Cerebellar cortex (tissue), 1 donor: Measurements from ENCODE around the gene TBC1D21.

ENCODE experiments used
- DNase-seq: peaks from one replicate; pipeline ENCODE4 v3.0.0-alpha.2; 2015; ENCODE audit warnings: low spot score

TBC1D21 gene

DNA sequence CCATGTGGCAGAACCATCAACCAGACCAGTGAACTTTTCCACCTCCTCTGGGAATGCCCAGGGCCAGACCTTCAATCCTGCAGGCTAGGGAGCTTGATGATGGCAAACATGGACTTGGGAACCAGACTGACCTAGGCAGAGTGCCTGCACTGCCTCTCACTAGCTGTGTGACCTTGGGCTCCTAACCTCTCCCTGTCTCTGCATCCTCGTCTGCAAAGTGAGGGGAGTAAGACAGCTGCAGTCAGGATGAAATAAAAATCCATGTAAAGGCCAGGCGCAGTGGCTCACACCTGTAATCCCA, 35.4 kb downstream of the TBC1D21 start:
- no peak for DNase-seq

DNA sequence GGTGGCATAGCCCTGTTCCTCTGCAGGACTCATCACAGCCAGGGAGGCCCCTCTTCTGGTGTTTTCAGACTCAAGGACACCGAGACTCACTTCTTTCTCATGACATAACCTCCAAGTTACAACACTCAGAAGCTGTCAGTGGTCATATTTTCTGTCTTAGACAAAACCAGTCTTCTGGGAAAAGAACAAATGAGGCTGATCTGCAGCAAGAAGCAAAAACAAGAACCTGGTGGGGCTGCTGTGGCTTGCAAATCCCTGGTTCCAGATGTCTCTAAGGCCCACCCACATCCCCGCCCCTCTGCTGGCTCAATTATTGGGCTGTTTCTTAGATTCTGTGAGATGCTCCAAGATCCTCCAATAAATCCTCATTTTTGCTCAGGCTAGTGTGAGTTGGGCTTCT, 36.3 kb downstream of the TBC1D21 start:
- DNase-seq: no peak

DNA sequence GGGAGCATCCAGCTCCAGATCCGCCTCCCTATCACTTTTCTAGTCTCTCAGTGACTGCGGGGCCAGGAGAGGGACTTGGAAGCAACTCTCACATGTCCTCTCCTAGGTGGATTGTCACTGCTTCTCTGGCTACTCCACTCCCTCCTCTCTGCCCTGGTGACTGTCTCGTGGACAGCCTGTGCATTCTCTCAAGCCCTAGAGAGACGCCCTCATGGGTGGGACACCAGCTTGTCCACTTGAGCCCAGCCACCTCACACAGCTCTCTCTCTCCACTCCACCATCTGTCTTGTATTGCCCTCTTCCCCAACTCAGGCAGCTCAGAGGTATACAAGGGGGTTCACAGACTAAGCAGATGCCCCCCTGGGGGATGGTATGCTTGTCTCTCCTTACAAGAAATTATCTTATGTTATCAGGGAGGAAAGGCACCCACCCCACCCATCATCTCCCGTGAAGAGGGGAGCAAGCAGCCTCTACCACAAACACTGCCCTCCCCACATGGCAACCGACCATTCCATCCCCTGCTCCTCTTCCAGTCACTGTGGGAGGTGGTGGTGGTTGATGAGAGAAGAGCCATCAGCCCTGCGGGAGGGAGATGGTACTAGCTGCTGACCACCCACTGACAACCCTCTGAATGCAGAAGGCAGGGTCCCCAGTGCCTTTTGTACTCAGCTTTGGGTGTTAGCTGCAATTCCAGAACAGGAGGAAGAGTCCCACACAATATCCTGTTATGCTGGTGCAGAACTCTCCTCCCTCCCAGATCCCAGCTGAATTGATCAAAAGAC, 37.3 kb downstream of the TBC1D21 start:
- DNase-seq: no peak

DNA sequence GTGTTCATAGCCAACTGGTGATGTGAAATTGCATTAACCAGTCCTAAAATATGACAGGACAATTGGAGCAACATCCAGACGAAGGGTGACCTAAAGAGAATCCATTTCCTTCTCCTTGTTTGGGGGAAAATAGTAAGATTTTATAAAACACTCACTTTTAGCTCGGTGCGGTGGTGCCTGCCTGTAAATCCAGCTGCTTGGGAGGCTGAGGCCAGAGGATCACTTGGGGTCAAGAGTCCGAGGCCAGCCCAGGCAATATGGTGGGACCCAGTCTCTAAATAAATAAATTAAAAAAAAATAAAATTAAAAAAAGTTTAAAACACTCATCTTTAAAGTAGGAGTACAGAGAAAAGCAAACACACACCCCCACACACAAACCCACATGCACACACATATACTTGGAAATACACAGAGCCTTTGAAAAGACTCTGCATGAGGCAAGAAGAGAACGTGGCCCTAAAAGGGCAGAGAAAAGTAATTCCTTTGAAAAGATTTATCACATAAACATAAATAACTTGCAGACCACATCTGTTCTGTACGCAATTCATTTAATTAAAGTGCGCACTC, 38.7 kb downstream of the TBC1D21 start:
- no peak for DNase-seq

GRCh38 chr15:73914145-73914544, 40.8 kb downstream of the TBC1D21 start:
- no peak for DNase-seq

DNA sequence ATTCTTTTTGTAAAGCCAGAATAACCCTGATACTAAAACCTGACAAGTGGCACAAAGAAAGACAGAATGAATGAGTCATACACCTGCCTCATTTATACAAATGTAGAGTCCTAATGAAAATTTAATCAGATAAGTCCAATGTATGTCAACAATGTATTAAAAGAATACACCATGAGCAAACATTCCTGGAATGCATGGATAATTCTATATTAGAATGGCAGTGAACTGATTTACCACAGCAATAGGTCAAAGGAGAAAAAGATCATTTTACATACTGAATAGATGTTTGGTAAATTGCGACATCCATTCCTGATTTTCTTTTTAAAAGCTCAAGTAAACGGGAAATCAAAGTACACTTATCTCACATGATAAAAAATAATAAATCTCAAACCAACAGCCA, 41.7 kb downstream of the TBC1D21 start:
- DNase-seq: no peak

- no peak for DNase-seq
Measured at GRCh38 chr15:73918784-73919183, 45.4 kb downstream of the TBC1D21 start.

DNA sequence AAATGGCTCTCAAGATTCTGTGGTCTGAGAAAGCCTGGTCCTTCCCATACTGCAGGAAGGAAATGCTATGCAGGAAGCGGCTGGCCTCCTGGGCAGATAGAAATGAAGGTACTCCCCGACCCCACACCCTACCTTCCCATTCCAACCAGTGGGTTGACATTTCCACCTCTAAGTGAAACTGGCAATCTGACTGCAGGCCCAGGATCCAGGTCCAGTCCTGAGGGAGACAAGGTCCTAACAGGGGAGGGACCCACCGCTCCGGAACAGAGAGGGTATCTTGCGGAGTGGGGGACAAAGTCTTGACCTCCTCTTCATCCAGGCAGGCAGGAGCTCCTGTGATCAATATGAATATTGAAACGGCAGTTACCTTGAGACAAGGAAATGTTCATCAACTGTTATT, 46.3 kb downstream of the TBC1D21 start:
- no peak for DNase-seq

DNA sequence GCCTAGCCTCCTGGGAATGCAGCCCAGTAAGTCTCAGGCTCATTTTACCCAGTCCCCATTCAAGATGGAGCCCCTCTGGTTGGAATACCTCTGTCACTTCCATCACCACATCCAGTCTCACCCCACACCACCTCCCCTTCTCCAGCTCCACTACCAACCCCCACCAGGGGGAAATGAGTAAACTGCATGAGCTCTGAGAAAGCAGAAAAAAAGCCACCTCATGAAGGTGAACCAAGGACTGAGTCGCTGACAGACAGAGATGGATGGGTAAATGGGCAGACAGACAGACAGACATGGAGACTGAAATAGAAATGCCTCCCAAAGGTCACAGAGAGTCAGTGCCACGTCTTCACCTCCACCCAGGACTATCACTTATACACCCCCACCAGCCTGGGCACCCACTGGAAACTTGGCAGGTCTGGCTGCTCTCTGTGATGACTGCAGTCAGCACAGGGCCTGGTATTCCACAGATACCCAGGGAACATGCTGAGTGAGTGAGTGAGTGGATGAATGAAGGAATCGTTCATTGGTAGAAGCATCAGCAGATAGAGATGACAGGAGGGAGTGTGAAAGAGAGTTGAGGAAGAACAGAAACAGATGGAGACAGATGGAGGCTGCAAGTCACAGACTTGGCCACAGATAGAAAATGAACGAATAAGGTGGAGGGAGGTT, 48.0 kb downstream of the TBC1D21 start:
- no peak for DNase-seq

DNA sequence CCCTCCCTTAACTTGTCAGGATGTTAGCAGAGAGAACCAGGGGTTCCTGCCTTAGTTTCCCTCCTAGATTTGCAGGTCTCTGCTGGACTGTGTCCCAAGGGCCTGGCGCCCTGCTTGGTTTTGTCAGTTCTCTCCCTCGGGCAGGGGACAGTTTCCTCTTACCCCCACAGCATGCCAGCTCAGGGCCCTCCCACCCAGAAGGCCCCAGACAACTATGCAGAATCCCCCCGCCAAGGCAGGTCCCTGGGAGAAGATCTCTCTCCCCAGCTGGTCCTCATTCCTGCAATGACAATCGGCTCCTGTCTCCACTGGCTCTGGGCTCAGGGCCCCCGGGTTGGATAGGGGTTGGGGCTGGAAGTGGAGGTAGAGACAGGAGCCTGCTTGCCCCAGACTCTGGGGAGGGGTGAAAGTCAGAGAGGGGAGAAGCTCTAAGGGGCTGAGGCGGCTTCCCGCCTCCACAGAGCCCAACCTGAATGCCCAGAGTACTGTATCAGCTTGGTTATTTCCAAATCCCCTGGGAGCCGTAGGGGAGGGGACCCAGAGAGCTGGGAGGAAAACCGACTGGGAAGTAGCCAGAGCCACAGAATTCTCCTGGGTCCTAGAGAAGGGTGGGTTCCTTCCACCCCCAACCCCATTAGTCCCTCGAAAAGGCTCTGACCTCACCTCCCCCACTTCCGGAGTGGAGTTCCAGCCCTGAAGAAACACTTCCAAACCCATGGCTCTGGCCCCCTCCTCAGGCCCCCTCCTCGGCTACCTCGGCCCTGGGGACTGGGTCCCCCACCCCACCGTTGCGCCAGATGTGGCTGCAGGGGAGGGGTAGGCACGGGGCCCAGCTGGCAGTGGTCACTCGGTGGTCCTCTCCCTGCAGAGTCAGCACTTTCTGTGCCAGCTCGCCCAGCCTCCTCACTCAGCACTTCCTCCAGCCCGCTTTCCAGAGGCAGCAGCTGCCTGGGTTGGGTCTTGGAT, 49.1 kb downstream of the TBC1D21 start:
- DNase-seq: peak; percentile 46

- no peak for DNase-seq
Measured at GRCh38 chr15:73923156-73923487, 49.8 kb downstream of the TBC1D21 start.

- no peak for DNase-seq
Measured at GRCh38 chr15:73923488-73924164, 50.3 kb downstream of the TBC1D21 start.

DNA sequence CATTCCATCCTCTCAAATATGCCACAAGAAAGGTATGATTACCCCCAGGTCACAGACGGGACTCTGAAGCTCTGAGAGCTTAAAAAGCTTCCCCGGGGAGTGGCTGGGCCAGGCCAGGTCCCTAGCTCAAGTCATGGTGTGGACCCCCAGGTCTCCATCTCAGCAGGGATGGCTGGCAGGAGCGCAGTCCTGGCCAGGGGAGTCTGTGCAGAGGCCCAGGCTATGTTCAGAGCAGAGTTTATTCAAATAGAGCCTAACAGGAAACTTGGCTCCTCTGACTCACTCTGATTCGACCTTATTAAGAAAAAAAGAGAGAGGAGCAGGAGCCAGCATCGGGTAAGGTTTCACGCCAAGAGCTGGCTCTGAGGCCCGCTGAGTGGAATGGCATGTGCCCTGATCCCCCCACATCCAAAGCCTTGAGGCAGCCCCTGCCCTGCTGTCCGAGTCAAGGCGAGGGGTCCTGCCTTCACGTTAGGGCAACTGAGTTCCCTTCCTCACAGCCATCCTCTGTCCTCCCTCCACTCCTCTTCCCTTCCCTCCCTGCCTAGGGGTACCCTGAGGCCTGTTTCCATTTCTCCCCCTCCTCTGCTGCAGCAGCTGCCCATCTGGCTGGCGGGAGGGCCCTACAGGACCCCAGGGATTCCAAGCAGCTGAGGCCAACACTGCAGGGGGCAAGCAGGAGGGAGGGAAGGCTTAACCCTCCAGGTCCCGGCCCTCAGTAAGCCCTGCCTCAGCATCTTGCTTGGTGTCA, 51.0 kb downstream of the TBC1D21 start:
- peak; percentile 48 for DNase-seq

DNA sequence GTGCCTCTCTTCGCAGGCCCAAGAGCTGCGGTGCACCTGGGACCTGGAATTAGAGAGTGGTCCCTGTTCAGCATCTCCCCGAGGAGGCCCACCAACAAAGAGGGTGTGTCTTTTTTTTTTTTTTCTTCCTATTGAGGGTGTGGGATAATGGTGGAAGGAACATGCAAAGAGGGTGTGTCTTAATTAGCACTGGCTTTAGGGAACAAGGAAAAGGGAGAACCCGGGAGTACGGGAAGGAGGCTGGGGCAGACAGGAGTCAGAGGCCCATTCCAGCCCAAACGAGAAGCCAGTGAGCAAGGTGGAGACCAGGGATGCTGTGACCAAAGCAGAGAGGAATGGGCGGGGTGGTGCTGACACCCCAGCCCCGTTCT, 52.5 kb downstream of the TBC1D21 start:
- peak; percentile 33 for DNase-seq

- DNase-seq: peak; percentile 63
Measured at GRCh38 chr15:73926219-73927002, 53.0 kb downstream of the TBC1D21 start, which contains the start of gene LOXL1. Gene LOXL1 (plus strand): TSS chr15:73926462. CDS start chr15:73926784, 322 bp downstream.

DNA sequence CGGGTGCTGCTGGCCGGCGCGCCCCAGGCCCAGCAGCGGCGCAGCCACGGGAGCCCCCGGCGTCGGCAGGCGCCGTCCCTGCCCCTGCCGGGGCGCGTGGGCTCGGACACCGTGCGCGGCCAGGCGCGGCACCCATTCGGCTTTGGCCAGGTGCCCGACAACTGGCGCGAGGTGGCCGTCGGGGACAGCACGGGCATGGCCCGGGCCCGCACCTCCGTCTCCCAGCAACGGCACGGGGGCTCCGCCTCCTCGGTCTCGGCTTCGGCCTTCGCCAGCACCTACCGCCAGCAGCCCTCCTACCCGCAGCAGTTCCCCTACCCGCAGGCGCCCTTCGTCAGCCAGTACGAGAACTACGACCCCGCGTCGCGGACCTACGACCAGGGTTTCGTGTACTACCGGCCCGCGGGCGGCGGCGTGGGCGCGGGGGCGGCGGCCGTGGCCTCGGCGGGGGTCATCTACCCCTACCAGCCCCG, 53.7 kb downstream of the TBC1D21 start:
- no peak for DNase-seq

GRCh38 chr15:73927476-73928240, 54.3 kb downstream of the TBC1D21 start:
- no peak for DNase-seq

- DNase-seq: no peak
Measured at GRCh38 chr15:73928241-73928579, 54.8 kb downstream of the TBC1D21 start.

DNA sequence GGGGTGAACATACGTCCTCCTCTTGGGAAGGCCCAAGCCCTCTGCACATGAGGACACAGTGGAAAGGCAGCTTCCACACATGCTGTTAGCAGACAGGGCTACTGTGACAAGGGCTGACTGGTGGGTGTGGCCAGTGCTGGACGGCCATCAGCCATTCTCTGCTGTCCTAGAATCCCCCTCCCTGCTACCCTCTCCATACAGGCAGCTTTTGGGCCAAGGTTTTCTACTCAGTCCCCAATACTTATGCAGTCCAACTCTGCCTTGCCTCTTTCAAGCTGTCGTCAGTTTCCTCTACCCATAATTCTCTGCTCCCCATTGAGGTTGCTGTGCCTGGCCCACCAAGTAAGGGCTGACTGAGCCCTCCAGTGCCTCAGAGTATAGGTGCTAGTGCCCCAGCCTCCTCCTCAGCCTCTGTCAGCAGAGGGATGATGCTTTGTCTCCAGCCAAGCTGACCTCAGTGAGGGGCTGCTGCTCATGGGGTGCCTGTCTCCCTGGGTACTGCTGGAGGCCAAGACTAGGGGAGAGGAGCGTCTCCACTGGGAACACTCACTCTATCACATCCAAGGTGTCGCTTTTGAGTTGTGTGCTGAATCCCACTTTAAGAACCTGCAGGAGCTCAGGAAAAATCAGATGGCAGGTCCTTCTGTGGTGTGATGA, 55.7 kb downstream of the TBC1D21 start:
- DNase-seq: no peak
